GM18870 (cell line): ENCODE data around the gene YPEL4.

Experiments used
- ATAC-seq: cut with Tn5 transposase; IDR thresholded peaks from one replicate; pipeline ENCODE4 v1.9.1; 2021; ENCODE audit warnings: moderate library complexity; ENCODE audit not compliant: unreplicated experiment

YPEL4 gene

DNA sequence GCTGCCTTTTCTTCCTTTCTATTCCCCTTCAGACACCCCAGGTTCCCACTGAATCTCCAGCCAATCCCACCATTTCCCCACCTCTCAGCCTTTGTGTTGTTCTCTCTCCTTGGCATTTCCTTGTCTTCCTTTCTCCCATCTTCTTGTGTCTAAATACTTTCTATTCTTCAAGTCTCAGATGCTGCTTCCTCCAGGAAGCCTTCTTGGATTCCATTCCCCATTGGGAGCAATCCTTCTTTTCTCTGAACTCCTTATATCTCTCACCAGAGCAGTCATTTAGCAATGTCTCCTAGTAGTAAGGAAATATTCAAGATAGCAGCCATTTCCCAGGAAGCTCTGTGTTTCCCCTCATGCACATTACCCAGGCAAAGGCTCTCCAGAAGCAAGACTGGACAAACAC is 15.4 kb downstream of the YPEL4 start:
- ATAC-seq: no peak

DNA sequence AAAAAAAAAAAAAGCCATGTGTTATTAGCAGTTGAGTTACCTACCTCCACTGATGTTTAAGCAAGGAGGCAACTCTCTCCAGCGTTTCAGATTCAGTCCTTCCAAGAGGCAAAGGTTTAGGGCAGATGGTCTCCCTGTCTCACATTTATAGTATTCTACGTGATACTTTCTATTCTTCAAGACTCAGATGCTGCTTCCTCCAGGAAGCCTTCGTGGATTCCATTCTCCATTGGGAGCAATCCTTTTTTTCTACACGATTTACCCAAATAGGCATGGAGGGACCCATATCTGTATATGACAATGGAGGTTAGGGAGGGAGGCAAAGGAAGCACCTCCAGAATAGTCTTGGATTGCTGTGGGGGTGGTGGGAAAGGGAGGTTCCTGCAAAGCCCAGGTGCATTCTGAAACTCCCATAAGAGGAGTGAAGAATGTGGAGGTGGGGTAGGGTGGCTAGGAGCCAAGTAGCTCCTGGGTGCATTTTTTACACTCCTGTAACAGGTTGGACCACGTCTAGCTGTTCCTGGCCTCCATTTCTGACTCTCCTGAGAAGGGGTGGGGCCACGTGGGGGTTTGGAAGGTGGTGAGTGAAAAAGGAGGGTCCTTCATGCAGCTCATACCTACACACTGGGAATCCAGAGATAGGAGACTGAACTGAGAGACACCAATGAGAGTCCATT is 16.2 kb downstream of the YPEL4 start:
- no peak for ATAC-seq

DNA sequence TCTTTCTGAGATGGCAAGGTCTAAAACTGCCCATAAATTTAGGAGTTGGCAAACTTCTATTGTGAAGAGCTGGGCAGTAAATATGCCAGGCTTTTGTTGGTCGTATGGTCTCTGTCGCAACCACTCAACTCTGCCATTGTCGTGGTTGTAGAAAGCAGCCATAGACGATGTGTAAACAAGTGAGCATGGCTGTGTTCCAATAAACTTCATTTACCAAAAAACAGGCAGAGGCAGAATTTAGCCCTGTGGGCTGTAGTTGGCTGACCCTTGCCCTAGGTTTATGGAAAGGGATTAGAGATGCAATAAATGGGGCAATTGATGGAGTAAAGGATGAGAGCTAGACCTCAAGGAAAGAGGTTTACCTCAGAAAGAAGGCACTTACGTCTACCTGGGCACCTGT is 17.6 kb downstream of the YPEL4 start:
- no peak for ATAC-seq

DNA sequence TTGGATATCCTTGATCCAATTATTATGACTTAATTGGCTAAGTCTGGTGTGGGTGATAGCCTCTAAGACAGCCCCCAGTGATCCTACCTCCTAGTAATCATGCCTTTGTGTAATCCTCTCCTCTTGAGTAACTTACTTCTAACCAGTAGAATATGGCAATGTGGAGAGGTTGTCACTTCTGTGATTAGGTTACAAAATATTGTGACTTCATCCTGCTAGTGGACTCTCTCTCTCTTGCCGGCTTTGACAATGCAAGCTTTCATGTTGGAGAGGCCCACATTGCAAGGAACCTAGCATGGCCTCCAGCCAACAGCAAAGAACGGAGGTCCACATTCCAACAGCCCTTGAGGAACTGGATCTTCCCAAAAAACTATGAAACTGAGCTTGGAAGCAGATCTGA is 19.5 kb downstream of the YPEL4 start:
- no peak for ATAC-seq

DNA sequence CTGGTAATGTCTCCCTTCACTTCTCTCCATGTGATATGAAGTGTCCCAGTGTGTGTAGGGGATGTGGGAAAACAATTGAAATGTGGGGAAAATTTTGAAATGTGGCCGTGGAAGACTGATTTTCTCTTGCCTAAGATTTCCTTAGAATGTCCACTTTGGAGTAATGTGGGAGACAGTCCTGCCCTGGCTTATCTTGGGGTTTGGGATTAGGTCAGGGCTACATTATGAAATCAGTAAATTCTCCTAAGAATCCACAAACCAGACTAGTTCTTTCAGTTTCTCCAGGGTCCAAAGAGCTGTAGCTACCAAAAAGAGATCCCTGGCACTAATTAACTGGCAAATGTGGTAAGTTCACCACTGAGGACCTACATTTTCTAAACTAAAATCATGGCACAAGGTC is 22.8 kb downstream of the YPEL4 start:
- ATAC-seq: no peak

DNA sequence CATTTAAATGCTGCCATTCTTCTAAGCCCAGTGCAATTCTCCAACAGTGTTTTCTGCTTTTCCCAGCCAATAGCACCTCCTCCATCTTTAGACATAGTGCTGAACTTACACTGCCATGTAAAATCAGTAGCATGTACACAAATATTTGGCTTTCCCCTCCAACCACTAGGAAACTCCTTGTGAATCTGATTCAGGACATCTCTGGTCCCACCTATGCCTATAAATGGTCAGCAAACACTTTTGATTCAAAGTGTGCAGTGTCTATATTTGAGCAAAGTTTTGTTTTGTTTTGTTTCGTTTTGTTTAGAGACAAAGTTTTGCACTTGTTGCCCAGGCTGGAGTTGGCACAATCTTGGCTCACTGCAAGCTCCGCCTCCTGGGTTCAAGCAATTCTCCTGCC is 24.8 kb downstream of the YPEL4 start:
- no peak for ATAC-seq

GRCh38 chr11:57622263-57622662 is 27.4 kb downstream of the YPEL4 start:
- ATAC-seq: no peak

DNA sequence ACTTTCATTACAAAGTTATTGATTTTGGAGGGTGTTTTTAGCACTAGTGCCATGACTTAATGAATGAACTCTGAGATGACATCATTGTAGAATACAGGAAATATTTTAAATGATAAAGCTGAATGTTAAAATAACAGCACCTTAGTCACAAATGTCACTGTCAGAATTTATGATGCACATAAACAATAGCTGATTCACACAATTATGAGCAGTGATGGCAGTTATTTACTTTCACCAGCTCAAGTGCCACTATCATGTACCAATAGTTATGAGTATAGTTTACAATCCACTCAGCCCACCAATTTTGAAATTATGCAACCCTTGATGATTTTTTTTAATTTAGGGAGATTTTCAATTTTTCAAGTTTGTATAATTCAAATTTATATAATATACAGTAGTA is 29.2 kb downstream of the YPEL4 start:
- no peak for ATAC-seq

- ATAC-seq: no peak
Measured at GRCh38 chr11:57619331-57619730, 30.4 kb downstream of the YPEL4 start.

DNA sequence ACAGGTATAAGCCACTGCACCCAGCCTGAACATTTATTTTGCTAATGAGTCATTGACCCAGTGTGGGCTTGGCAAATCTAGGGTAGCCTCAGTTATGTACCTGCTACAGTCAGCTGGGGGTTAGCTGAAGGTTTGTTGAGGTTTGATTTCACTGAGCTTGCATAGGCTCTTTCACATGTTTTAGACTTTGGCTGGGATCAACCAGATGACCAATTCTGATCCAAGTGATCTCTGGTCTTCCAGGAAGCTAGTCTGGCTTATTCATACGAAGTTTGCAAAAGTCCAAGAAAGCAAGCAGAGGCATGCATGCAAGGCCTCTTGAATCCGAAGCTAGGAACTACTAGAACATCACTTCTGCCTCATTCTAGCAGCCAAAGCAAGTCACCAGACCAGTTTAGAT is 31.3 kb downstream of the YPEL4 start:
- no peak for ATAC-seq

- no peak for ATAC-seq
Measured at GRCh38 chr11:57616595-57616994, 33.1 kb downstream of the YPEL4 start.

- ATAC-seq: no peak
Measured at GRCh38 chr11:57615308-57615707, 34.4 kb downstream of the YPEL4 start.

DNA sequence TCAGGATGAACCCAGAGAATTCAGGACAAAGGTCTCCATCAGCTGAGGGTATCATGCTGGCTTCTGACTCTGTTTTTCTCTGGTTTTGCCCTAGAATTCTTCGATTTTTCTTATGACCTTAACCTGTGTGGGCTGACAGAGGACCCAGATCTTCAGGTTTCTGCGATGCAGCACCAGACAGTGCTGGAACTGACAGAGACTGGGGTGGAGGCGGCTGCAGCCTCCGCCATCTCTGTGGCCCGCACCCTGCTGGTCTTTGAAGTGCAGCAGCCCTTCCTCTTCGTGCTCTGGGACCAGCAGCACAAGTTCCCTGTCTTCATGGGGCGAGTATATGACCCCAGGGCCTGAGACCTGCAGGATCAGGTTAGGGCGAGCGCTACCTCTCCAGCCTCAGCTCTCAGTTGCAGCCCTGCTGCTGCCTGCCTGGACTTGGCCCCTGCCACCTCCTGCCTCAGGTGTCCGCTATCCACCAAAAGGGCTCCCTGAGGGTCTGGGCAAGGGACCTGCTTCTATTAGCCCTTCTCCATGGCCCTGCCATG is 35.4 kb downstream of the YPEL4 start:
- no peak for ATAC-seq

DNA sequence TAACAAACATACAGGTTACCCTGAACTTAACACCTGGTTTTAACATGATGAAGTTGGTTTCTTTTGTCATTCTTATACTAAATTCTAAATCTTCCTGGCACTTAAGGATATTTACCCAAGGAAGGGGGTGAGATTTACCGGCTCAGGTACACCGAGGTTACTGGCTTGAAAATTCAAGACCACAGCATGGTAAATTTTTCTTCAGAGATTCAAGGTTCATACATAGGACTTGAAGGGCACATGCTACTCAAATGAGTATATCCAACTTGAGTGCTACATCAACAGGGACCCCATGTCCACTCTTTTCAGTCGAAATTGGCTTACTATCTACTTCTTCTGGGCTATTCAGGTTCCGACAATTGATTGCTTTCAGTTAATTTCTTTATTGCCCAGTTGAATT is 39.5 kb downstream of the YPEL4 start:
- no peak for ATAC-seq

DNA sequence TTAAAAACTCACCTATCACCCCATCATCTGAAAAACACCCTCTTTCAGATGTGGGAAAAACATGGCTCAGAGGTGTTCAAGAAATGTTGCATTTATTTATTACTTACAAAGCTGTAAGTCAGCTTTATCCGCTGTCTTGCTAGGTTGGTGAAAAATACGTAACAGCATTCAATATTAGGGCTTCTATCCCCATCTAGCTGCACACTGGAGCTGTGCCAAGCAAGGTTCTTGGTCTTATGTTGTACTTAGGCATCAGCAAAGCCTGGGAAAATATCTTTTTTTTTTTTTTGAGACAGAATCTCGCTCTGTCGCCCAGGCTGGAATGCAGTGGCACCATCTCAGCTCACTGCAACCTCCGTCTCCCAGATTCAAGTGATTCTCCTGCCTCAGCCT is 44.7 kb downstream of the YPEL4 start:
- ATAC-seq: no peak

DNA sequence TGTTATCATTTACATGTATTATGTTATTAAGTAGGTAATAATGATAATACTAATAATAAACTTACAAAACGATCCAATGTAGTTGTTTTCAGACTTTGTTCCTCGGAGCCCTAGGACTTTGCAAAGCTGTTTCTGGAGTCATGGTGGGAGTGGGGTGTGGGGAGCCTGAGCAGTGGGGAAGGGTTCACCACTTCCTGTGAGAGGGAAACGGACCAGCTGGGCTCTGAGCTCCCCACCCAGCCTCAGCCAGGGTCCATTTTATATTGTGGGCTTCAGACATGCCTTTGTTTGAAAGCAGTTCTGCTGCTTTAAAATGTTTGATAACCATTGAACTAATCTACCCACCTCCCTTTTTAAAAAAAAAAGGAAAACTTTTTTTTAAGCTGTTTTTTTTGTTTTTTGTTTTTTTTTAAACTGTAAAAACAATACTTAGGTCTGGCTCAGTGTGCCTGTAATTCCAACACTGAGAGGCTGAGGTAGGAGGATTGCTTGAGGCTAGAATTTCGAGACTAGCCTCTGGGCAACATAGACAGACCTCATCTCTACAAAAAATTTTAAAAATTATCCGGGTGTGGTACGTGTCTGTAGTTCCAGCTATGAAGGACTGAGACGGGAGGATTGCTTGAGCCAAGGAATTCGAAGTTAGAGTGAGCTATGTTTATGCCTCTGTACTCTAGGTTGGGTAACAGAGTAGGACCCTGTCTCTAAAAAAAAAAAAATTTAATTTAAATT is 45.2 kb downstream of the YPEL4 start:
- no peak for ATAC-seq

- ATAC-seq: no peak
Measured at GRCh38 chr11:57601297-57601696, 48.4 kb downstream of the YPEL4 start.

DNA sequence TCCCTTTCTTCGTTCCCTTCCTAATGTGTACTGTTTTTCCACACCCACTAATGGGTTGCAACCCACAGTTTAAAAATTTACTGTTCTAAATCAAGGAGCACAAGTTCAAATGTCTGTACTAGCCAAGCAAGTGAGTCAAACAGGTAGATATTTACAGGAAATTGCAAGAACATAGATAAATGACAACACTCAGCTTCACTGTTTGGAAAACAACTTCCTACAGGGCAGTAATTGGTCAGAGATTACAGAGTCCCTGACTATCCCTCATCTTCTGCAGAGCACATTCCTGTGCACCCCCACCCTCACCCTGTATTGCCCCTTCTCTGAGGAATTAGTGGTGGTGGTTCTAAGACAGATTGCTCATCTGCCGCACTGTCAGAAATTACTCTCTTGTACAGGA is 50.3 kb downstream of the YPEL4 start:
- ATAC-seq: no peak

DNA sequence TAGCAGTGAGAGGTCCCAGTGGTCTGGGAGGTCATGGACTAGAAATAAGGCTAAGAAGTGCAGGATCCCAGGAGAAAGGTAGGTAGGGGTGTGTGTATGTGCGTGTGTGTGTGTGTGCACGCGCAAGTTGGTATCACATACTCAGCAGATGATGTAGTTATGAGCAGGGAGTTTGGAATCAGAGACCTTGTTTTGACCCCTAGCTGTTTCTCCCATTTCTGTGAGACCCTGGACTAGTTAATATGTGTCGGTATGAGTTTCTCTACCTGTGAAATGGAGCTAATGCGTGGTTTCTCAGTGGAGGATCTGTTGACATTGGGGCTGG is 50.9 kb downstream of the YPEL4 start:
- ATAC-seq: no peak

GRCh38 chr11:57597916-57598830 is 51.5 kb downstream of the YPEL4 start:
- ATAC-seq: no peak

DNA sequence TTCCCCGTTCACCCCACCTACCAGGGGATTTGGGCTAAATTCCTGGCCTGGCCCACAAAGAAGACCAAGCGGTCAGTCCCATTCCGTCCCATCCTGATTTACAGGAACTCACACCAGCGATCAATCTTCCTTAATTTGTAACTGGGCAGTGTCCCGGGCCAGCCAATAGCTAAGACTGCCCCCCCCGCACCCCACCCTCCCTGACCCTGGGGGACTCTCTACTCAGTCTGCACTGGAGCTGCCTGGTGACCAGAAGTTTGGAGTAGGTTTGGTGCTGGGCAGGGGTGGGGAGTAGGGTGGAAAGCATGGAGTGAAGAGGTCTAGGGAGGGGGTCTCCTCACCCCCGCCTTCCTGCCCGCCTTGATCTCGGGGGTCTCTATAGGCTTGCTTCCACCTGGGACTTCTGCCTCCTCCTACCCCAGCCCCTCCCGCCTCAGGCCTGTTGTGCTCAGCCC is 52.2 kb downstream of the YPEL4 start, which contains the start of gene SERPING1:
SERPING1 (plus strand) TSS at position 225 of the 455 bp plus-strand sequence. CDS start 586 bp downstream, outside the sequence.
- ATAC-seq: no peak
